GM06990 (cell line): Measurements from ENCODE around the gene VSX1.

Experiments used
- DNase-seq: peaks from one replicate; pipeline ENCODE4 v3.0.0-alpha.2; 2011; ENCODE audit not compliant: insufficient read length; ENCODE audit errors: extremely low read depth
- H3K27me3 ChIP-seq: replicated peaks from 2 replicates; pipeline ENCODE4 v1.6.0; 2011; ENCODE audit warnings: low read length; ENCODE audit not compliant: control insufficient read depth, insufficient read depth
- H3K36me3 ChIP-seq: 2 replicates; pipeline ENCODE4 v1.5.1; 2011; ENCODE audit warnings: low read length; ENCODE audit not compliant: control insufficient read depth, insufficient read depth
- H3K4me3 ChIP-seq: replicated peaks from 2 replicates; pipeline ENCODE4 v1.5.1; 2011; ENCODE audit warnings: low read depth, mild to moderate bottlenecking, control low read depth, low read length
- CTCF ChIP-seq: IDR thresholded peaks from 2 replicates; pipeline ENCODE4 v1.5.1; 2011; ENCODE audit warnings: low read length, control low read depth, mild to moderate bottlenecking, inconsistent platforms; ENCODE audit not compliant: insufficient read depth, poor library complexity, severe bottlenecking

Gene VSX1

GRCh38 chr20:25040438-25040831 is 41.5 kb downstream of the VSX1 start:
- no peak for TF ChIP-seq CTCF
- Histone ChIP-seq H3K36me3 (no peaks in the 10 kb centered on the region; the same call in 1 of the 2 replicates), H3K27me3 (no peaks in the 10 kb centered on the region), H3K4me3 (no peak overlapping the region)
- no peak for DNase-seq

GRCh38 chr20:25039697-25040437 is 42.1 kb downstream of the VSX1 start:
- H3K4me3 ChIP-seq, result no peak overlapping the region
- DNase-seq, result no peak
- no peaks in the 10 kb centered on the region; the same call in 1 of the 2 replicates for H3K36me3 ChIP-seq
- no peaks in the 10 kb centered on the region for H3K27me3 ChIP-seq
- TF ChIP-seq CTCF, result no peak

GRCh38 chr20:25038591-25039015 is 43.3 kb downstream of the VSX1 start:
- no peak for DNase-seq
- Histone ChIP-seq H3K4me3 (no peak overlapping the region), H3K27me3 (no peaks in the 10 kb centered on the region), H3K36me3 (no peaks in the 10 kb centered on the region; the same call in 1 of the 2 replicates)
- no peak for TF ChIP-seq CTCF

GRCh38 chr20:25038103-25038410 is 43.9 kb downstream of the VSX1 start:
- no peak for DNase-seq
- no peak for TF ChIP-seq CTCF
- no peak overlapping the region for H3K4me3 ChIP-seq
- no peaks in the 10 kb centered on the region; the same call in 1 of the 2 replicates for H3K36me3 ChIP-seq
- no peaks in the 10 kb centered on the region for H3K27me3 ChIP-seq

- Histone ChIP-seq H3K36me3 (no peaks in the 10 kb centered on the region; the same call in 1 of the 2 replicates), H3K27me3 (no peaks in the 10 kb centered on the region), H3K4me3 (no peak overlapping the region)
- no peak for TF ChIP-seq CTCF
- no peak for DNase-seq
Observed at GRCh38 chr20:25037288-25038102, 44.4 kb downstream of the VSX1 start.
